NCI-H2107 treated with DMSO at 0.1 percent for 48 hours (cell line): ENCODE measurements around the gene NRXN3.
"Not testable (repeated sequence)": the region's sequence is repeated elsewhere in the genome, so short reads cannot be mapped to it uniquely, and the experiment has no call there.

ENCODE experiments used
- DNase-seq: peaks from one replicate; lab custom pipeline; 2025; ENCODE audit not compliant: unreplicated experiment; lab: John Stamatoyannopoulos, UW

Gene NRXN3

DNA sequence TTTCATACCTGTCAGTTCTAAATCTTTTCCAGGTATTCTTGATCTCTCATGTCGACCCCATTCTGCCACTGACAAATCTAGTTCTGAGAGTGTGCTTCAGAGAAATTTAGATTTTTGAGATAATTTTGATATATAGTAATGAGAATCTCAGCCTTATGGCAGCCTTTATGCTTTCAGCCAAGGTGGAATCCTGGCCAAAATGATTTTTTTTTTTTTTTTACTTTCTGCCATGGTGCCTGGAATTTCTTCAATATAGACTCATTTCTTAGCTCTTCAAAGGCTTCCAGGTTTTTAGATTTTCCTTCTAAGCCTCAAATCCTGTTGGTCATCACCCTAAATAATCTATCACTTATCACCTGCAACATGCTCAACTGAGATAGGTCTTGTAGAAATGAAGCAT, 926.6 kb downstream of the NRXN3 start:
- DNase-seq = no peak

DNA sequence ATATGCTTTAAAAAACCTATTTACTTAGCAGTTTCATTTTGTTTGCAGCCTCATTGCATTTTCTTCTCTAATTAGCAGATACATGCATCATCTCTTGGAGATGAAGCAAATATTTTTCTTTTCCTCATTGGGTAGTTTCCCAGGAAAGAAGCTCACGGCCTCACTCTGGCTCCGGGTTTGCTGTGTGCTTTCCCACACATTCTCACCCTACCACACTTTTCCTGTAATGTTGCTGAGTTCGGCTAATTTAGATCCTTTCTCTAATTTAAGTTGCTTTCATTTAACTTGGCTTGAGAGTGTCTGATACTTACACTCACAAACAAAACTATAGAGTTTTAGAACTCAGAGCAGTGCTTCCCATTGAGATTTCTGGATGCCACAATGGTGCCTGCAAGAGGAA, 928.2 kb downstream of the NRXN3 start:
- DNase-seq = no peak

DNA sequence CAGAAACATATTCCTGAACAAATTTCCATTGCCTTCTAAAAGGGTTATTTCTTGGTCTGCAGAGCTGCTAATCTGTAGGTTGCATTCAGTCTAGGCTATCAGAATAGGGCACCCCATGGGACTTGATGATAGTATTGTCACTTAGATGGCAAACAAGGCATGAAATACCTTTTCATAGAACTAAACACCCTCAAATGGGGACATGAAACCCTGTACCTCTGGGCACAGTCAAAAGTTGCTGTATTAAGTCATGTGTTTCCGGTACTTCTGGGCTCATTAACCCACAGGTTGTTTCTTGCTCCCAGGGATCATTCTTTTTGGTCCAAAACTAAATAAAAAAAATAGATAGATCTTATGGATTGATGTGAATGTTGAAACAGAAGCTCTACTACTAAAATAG, 930.4 kb downstream of the NRXN3 start:
- DNase-seq = no peak

DNA sequence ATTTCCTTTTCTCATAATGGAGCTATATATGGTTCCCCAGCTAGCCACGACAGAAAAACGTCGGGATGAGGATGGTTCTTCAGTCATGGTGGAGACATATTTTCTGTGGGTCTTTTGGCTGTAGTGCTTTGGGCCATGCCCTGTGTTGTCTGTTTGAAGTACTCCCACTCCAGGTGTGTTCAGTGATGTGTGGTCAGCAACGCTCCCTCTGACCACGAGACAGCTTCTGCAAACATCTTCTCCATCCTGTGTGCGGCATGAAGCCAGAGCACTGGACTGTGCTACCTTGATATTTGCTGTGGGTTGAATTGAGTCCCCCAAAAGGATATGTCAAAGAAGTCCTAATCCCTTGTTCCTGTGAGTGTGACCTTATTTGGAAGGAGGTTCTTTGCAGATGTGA, 931.2 kb downstream of the NRXN3 start:
- no peak for DNase-seq

DNA sequence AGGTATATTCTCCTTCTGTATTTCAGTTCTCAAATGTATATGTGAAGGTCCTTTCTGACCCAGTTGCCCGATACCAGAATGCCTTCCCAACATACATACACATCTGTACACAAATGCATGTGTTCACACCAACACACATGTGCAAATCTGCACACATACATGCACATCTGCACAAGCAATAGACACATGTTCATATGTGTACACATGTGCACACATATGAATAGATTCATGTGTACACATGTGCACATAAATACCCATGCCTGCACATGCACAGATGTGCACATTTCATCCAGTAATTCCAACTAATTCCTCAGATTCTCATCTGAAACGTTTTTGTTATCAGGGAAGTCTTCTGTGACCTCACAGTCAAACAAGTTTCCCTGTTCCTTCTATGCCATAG, 933.6 kb downstream of the NRXN3 start:
- DNase-seq = no peak

DNA sequence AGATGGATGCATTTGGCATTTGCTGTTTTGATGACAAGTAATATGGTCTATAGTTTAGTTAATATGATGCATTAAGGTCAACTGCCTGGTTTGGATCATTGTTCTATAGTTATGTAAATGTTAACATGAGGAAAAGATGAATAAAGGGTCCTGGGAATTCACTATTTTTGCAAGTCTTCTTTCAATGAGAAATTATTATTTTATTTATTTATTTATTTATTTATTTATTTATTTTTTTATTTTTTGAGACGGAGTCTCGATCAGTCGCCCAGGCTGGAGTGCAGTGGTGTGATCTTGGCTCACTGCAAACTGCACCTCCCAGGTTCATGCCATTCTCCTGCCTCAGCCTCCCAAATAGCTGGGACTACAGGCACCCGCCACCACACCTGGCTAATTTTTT, 940.4 kb downstream of the NRXN3 start:
- DNase-seq = not testable (repeated sequence)

DNA sequence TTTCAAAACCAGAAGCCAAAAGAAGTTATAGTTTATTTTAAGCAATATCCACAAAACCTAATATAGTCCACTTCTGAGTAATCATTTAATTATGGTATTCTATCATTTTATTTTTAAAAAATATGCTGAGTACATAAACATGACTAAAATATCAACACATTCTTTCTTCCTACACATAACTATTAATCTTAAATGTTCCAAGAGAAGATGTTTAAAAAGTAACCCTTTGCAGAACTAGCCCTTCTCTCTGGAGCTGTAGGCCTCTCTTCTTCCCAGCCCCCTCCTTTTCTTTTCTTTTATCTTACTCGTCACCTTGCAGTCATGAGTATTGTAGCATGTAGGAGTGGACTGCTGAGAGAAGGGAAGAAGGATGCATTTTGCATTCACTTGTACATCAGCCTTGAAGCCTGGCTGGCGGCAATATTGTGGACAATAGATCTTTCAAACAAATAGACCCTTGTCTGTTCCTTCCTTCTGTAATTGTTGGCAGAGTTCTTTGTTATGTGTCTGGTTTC, 941.9 kb downstream of the NRXN3 start:
- no peak for DNase-seq

DNA sequence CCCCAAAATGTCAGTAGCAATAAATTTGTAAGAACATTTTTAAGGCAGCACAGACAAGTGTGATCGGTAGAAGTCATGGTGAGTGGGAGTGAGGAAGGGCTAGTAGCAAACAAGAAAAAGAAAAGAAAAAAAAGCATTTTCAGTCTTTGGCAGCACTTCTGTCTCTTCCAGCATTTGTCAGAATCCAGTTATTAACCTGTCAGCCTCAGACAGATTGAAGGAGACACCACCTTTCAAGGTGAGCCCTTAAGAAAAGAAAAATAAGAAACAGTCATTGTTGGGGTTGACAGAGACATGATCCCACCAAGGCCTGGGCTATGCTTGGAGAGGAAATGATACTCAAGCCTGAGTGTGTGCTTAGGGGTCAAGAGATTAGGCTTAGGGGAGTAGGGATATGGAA, 947.4 kb downstream of the NRXN3 start:
- DNase-seq = no peak

DNA sequence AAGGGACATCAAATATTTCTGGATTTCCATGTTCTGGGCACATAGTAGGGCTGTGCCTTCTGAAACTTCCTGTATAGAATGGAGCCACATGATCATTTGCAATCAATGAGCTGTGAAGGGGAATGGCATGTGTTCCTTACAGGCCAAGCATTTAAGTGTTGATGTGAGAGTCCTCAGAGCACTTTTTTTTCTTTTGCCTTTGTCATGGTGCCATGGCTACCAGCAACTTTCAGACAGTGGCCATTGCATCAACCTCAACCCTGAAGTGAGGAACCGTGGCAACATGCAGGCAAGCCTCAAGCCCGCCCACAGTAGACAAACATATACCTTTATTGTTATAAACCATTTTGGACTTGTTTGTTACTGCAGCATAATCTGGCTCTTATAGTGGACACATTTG, 948.1 kb downstream of the NRXN3 start:
- DNase-seq = no peak

DNA sequence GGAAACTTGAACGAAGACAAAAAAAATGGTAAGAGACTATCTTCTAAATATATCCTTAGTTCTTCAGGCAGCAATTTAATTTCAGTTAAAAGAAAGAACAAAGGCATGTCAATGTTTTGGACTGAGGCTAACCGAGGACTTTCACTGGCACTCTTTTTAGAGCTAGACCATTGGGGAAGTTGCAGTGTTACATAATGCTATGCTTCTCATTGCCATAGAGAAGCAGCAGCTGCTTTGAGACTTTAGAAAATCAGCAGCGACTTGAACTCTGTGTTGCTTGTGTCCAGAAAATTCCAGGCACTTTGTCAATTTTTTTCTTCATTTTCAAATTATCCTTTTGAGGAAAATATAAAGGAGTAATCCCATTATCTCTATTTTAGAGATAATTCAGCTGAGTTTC, 964.2 kb downstream of the NRXN3 start:
- DNase-seq = no peak

DNA sequence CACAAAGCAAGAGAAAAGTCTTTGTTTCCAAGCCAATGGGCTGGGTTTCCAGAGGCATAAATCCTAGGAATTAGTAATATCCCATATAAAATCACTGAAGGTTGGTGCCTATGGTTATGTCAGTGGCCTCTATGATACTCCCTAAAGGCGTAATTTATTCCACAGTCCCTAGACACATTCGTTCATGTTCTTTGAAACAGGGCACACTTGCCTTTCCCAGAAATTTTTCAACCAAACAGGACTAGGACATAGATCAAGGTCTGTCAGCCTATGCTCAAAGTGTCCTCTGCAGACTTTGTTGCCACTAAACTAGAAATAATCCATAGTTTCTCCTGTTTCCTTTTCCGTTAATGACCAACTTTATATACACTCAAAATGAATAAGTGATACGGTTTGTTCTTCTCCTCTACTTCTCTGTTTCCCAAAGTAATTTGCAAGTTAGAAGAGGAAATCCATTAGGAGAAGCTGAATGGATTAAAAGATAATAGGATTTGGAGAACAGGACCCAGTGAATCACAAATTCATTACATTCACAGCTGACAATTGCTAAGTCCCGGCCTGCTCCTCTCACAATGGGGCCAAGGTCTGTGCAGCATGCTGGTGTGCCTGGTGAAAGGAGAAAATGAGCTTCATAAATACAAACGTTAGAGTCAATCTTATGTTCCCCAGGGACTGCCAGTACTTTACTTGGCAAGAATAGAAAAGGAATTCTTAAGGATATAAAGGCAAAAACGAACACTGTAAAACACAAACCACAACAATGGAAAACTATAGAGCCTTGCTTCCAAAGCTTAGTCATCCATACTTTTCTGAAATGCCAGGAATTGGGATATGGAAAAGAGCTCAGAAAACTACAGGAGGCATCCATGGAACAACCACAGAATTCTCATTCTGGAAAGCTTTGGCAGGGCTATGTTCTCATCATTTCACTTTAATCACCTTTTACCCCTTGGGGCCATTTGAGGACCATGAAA, 966.2 kb downstream of the NRXN3 start:
- DNase-seq = no peak

DNA sequence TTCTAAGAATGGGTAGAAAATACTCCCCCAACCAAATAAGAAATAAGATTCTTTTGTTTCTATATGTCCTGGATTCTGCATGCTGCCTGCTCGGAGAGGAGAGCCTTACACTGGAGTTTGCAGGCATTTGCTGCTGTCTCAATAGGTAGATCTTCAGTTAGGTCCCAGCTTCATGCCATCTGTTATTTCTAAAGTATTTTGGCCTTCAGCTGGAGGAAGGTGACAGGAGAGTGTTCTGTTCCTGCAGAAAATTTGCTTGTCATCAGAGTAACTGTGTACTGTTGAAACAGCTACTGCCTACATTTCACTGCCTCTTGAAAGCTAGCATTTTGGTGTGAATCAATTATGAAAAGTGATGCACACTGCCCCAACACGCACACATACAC, 966.9 kb downstream of the NRXN3 start:
- no peak for DNase-seq

DNA sequence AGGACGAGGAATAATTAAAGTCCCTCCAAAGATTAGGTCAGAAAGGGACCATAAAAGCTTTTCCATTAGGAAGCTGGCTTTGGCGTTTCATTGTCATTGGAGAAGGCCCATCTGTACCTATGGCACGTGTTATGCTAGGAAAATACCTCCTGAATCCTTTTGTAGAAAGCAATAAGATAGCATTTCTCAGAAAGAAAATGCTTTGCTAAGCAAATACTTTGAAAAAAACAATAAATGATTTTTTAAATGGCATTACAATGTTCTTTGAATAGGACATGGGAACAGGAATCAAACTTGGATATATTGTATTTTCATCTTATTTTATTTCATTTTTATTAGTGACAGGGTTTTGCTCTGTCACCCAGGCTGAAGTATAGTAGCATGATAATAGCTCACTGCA, 967.7 kb downstream of the NRXN3 start:
- DNase-seq = no peak

DNA sequence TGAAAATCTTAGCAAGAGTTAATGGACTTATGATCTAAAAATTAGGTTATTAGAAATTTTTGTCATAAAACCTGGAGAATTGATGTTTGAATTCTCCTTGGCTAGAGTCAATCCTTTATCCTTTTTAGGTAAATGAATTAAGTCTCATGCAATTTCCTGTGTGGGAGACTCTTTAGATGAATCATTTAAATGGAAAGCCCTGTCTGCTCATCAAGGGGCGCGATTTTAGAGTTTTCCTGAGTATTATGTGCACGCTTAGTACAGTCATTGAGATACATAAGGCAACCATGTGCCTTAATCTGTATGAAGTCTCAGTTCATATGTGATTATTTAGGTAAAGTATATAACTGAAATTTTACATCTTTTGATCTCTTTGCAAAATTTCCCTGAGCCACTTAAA, 974.7 kb downstream of the NRXN3 start:
- DNase-seq = no peak

DNA sequence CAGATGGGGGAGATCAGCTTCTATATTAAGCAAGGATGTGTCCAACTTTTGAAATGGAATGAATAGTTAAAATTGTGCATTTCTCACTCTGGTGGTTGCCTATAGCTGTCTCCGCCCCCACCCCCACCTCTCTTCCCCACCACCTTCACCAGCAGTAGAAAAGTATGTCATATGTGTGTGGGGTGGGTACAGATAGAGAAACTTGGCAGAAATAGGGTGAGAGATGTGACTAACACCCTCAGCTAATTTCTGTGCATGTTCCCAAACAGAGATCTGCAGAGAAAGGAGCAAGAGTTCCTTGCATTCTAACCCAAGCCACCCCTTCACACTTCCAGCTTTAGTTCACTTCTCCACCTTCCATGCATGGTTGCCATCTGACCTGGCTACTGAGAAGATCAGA, 980.1 kb downstream of the NRXN3 start:
- no peak for DNase-seq

DNA sequence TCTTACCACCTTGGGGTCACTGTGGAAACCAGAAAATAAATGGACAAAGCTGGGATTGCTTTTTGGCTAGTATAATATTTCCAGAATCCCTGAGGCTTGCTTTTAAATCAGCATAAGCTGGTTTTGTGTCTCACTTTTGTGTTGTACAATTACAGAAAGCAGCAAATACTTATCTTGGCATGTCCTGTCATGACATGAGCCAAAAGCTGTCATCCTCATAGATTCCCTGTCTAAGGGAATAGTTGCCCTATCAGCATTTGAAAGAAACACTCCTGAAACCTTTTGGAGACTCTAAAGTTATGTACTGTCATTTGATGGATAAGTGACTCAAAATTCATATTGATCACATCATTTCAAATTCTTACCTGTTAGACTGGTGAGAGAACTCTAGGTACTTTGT, 987.2 kb downstream of the NRXN3 start:
- no peak for DNase-seq

DNA sequence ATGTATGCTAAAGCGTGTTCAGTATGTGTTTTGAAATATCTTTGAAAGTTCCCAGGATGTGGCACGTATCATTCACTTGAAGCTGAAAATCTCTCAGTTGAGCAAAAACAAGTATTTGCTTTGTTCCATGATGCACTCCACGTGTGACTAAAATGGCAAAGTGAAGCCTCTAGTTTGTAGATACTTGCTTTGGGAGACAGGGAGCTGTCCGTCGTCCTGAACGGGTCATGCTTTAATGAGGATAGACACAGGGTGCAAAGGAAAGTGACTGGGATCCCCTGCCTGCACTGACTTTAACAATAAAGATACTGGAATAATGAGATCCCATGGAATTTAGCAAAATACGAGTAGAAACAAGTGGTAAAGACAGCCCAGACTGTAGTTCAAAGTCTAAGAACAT, 991.4 kb downstream of the NRXN3 start:
- no peak for DNase-seq

DNA sequence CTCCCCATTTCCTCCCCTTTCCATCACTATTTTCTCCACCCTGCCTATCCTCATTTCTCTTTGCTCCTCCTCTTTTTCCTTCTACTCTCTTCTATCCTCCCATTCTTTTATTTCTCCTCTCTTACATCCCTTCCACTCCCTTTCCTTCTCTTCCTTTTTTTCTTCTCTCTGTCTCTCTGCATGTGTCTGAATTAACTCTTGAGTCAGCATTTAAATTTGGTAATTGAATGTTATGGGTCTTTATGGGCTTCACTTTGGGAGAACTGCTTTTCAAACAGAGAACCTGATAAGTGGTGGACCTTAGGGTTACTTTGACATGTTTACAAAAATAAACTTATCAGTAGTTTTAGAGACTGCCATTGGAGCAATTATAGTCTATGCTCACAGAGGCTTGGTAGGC, 992.7 kb downstream of the NRXN3 start:
- DNase-seq = no peak

DNA sequence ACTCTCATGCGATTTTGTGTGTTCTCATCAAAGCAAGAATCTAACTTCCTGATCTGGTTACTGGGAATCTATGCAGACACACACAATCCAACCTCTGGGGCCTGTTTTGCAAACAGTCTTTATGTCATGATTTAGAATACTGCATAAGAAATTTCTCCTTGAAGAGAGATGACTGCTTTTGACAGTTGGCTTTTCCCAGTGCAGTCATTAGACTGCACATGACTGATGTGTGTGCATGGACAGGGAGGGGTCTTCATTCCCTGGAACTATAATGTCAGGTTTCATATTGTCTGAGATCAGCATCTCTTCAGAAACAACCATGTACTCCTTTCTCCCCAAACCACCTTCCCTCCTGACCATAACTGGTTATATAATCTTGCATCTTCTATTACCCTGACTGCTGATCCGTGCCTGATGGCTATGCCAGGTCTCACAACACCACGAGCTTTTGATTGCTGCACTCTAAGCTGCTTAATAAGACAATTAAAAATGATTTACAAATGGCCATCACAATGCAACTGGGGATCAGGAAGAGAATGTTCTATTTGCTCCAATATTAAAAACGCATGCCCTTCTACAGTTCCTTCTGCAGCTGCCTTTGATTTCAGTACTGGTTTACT, 995.4 kb downstream of the NRXN3 start:
- DNase-seq = no peak

DNA sequence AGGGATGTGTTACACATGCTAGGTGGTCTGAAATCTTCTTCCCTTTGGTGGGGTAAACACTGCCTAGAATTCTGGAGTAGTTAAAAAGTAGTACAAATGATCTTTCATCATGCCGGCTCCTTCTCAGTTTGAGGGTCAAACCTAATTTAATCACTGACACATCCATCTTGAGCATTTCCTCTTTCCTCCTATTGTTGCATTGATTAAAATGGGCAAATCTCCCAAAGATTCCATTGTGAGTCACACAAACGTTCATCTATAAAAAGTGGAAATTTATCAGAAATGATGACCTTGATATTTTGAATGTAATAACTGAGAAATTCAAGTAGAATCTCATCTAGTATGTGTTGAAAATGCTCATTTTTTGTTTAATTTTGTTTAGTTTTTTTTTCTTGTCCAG, 996.0 kb downstream of the NRXN3 start:
- DNase-seq = no peak

DNA sequence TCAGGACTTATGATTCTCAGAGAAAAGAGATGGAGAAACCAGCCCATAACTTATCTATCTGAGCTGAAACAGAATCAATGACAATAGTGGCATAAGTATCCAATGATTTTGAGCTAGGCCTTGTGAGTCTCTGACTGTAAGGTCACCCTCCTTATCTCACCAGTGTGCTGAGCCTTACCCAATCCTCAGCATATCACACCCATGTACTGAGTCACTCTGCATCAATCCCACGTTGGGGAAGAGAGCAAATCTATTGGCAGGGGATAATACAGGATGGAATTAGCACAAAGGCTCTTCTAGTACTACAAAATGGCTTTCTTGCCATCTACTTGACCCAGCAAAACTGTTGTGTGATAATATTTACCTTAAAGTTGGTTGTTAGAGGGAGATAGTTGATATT, 997.8 kb downstream of the NRXN3 start:
- DNase-seq = no peak

DNA sequence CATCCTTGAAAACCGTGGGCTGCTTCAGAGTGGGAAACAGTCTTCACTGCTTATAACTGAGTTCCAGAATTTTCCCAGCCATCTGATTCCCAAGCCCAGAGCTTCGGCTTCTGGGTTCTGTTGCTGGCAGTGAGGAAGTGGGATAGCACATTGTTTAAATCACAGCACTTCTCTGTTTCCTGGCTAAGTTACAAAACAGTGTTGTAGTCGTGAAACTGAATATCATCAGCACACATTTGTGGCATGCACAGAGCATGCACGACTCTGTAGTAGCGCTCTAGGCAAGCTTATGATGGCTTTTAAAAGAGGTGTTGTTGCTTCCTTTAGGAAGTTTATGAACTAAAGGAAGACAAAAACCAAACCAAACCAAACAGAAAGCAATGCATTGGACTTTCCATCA, 1005.5 kb downstream of the NRXN3 start:
- no peak for DNase-seq
